B cell (primary cell): ENCODE data around the gene NINL. TPM values are rescaled to one million over a fixed set of nuclear protein-coding genes. Genes with fewer than 3 reads are reported as not detected.

ENCODE experiments used
- ATAC-seq: fragments of 200-7000 bp; cut with Tn5 transposase; one replicate; pipeline ENCODE4 v1.10.0; 2021; ENCODE audit warnings: low read depth, mild to moderate bottlenecking, moderate number of reproducible peaks, moderate library complexity
- CTCF ChIA-PET: fragments of 350-600 bp; sonication (Branson Sonifier 250); formaldehyde crosslinking; loops from one replicate; lab custom pipeline; 2021; ENCODE audit warnings: antibody characterized with exemption, inconsistent platforms; lab: Charles Lee
- POLR2A ChIA-PET: fragments of 350-600 bp; sonication (Branson Sonifier 250); formaldehyde crosslinking; loops from one replicate; lab custom pipeline; 2021; ENCODE audit warnings: antibody characterized with exemption; lab: Charles Lee
- DNase-seq: peaks from one replicate; pipeline ENCODE4 v3.0.0; 2013
- H2AFZ ChIP-seq: 2 replicates; pipeline ENCODE4 v1.6.1; 2012; ENCODE audit warnings: mild to moderate bottlenecking, low read depth, low read length; ENCODE audit not compliant: insufficient read depth, poor library complexity, severe bottlenecking
- H3K27ac ChIP-seq, 2 donors: 1 replicate in 1 of 2; 2 replicates in 1 of 2; pipeline ENCODE4 v1.5.1; 2012 to 2013; ENCODE audit warnings: low read length in 2 of 2, mild to moderate bottlenecking in 2 of 2, moderate library complexity in 1 of 2
- H3K27me3 ChIP-seq, 4 experiments: fragments of 200-600 bp in 1 of 4; sonication (generic) in 1 of 4; replicated peaks in 1 of 4; 1 replicate in 2 of 4; 2 replicates in 2 of 4; pipeline versions ENCODE4 v1.6.1 to v1.7.0; 2013 to 2016; ENCODE audit warnings: low read length in 3 of 4, mild to moderate bottlenecking in 2 of 4, mixed read lengths in 1 of 4, moderate library complexity in 1 of 4; ENCODE audit not compliant: insufficient read depth in 4 of 4, control insufficient read depth in 3 of 4; ENCODE audit errors: control extremely low read depth in 1 of 4
- H3K36me3 ChIP-seq, 2 experiments: replicated peaks in 1 of 2; 1 replicate in 1 of 2; 2 replicates in 1 of 2; pipeline versions ENCODE4 v1.6.1 to v1.7.1; 2013; ENCODE audit warnings: low read length in 1 of 2; ENCODE audit not compliant: insufficient read depth in 2 of 2, control insufficient read depth in 1 of 2; ENCODE audit errors: control extremely low read depth in 1 of 2, extremely low read depth in 1 of 2
- H3K4me1 ChIP-seq, 2 donors: fragments of 200-600 bp in 1 of 2; sonication (generic) in 1 of 2; 1 replicate in 1 of 2; 2 replicates in 1 of 2; pipeline versions ENCODE4 v1.5.1 to v1.6.1; 2013 to 2017; ENCODE audit warnings: low read length in 2 of 2; ENCODE audit not compliant: control insufficient read depth in 2 of 2, insufficient read depth in 2 of 2
- H3K4me2 ChIP-seq: replicated peaks from 2 replicates; pipeline ENCODE3; 2012; ENCODE audit warnings: mild to moderate bottlenecking, low read depth, low read length; ENCODE audit not compliant: poor library complexity, severe bottlenecking
- H3K4me3 ChIP-seq, 5 experiments: fragments of 200-600 bp in 1 of 5; sonication (generic) in 1 of 5; 1 replicate in 3 of 5; 2 replicates in 2 of 5; pipeline versions ENCODE4 v1.5.1 to v1.7.0; 2011 to 2016; ENCODE audit warnings: low read length in 4 of 5, mild to moderate bottlenecking in 4 of 5, low read depth in 2 of 5, control low read depth in 1 of 5, moderate library complexity in 1 of 5; ENCODE audit not compliant: insufficient read depth in 1 of 5; ENCODE audit errors: control extremely low read depth in 1 of 5, extremely low read depth in 1 of 5
- H3K79me2 ChIP-seq: fragments of 200-600 bp; sonication (generic); one replicate; pipeline ENCODE4 v1.6.0; 2016; ENCODE audit warnings: low read length; ENCODE audit not compliant: control insufficient read depth, insufficient read depth
- H3K9ac ChIP-seq: fragments of 200-600 bp; sonication (generic); 2 replicates; pipeline ENCODE4 v1.6.1; 2017; ENCODE audit warnings: mild to moderate bottlenecking, low read length, moderate library complexity
- H3K9me3 ChIP-seq, 3 donors: one replicate each; pipeline versions ENCODE4 v1.6.1 to v1.7.1; 2013; ENCODE audit warnings: low read length in 2 of 3; ENCODE audit not compliant: control insufficient read depth in 2 of 3, insufficient read depth in 1 of 3; ENCODE audit errors: control extremely low read depth in 1 of 3
- H4K20me1 ChIP-seq: 2 replicates; pipeline ENCODE4 v1.6.0; 2012; ENCODE audit warnings: mild to moderate bottlenecking, low read length; ENCODE audit not compliant: insufficient read depth, control insufficient read depth, poor library complexity, severe bottlenecking
- H3K27ac Mint-ChIP-seq: one replicate; pipeline ENCODE4 v1.8.0; 2021; ENCODE audit warnings: mixed read lengths
- H3K27me3 Mint-ChIP-seq: one replicate; pipeline ENCODE4 v1.8.0; 2021; ENCODE audit warnings: mixed read lengths
- H3K4me1 Mint-ChIP-seq: one replicate; pipeline ENCODE4 v1.8.0; 2021; ENCODE audit warnings: mixed read lengths
- H3K4me3 Mint-ChIP-seq: one replicate; pipeline ENCODE4 v1.8.0; 2021; ENCODE audit warnings: mixed read lengths
- H3K9me3 Mint-ChIP-seq: one replicate; pipeline ENCODE4 v1.8.0; 2022; ENCODE audit warnings: mixed read lengths; ENCODE audit not compliant: insufficient read depth
- CTCF ChIP-seq: fragments of 200-600 bp; IDR thresholded peaks from one replicate; pipeline ENCODE4 v1.8.0; 2022; ENCODE audit warnings: antibody characterized with exemption, mild to moderate bottlenecking
- EZH2 ChIP-seq: IDR thresholded peaks from 2 replicates; pipeline ENCODE4 v1.6.1; 2012; ENCODE audit warnings: borderline replicate concordance, low read depth, mild to moderate bottlenecking, moderate library complexity, low read length; ENCODE audit not compliant: insufficient read depth, poor library complexity, severe bottlenecking
- WGBS: methylation state at CpG from one replicate; pipeline ENCODE4 v1.1.5; 2013; ENCODE audit warnings: missing lambda C conversion rate; ENCODE audit not compliant: insufficient coverage; 5-methylcytosine and 5-hydroxymethylcytosine counted together
- intact Hi-C: fragments of 100-400 bp; cut with micrococcal nuclease; formaldehyde crosslinking; loops from one replicate; pipeline ENCODE4 v1.10.0; 2022
- polyA plus RNA-seq: library from polyadenylated mRNA; depleted of rRNA; stranded (reverse); fragments of >200 nt; gene quantifications from 2 replicates; pipeline ENCODE4 v1.2.3, GENCODE V29; 2012
- total RNA-seq, 2 donors: library from RNA; stranded (reverse); fragments of 120-200 nt in 1 of 2; gene quantifications; 1 replicate in 1 of 2; 2 replicates in 1 of 2; pipeline versions ENCODE4 v1.2.3 to v1.2.4, GENCODE V29; 2013 to 2022

Gene NINL
- total and polyA plus RNA-seq, 2 donors (not counting 1 experiment from before 2014, with no cell fraction given): 1.8 to 5.5 TPM

DNA sequence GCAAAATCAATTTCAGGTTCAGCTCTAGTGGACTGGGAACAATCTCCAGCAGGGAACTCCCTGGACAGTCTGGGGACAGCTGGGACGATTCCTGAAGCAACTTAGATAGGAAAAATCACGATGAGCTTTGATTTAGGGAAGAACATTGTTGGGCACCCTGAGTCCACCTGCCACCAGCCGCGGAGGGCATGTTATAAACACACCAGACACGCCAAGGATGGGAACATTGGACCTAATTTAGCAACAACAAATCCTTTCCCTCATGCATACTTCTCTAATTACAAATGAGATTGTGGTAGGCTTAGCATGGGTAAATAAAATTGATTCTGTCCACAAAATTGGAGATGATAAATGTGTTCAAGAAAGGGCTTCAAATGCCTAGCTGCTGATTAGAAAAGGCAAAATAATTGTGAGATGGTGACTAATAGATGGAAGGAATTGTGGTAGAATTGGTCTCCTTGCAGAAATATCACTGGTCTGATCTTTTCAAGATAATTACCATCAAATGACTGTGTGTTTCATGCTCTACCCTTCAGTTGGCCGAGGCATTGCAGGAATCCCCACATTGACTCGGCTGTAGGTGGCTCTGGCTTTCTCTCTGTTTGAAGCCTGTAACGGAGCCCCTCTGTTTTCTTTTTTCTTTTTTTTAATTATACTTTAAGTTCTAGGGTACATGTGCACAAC is 44.6 kb upstream of the NINL start:
- no peaks in the 10 kb centered on the region for H3K4me1 Mint-ChIP-seq
- intact Hi-C loops: loop anchor here (10.0 kb wide), 1 partner anchor 315 kb away; no protein-coding TSS in a partner anchor
- Histone ChIP-seq H3K27ac (no peak overlapping the region), H3K9me3 (peaks cover 0 to 7% (median 0%) of the 10 kb centered on the region in 3 donors), H3K4me3 (no peak overlapping the region), H3K4me1 (no peaks in the 10 kb centered on the region), H2AFZ (no peak overlapping the region), H3K9ac (no peak overlapping the region), H3K27me3 (no peaks in the 10 kb centered on the region), H3K36me3 (no peaks in the 10 kb centered on the region), H3K4me2 (no peak overlapping the region), H4K20me1 (no peaks in the 10 kb centered on the region), H3K79me2 (peaks cover 4% of the 10 kb centered on the region)
- no peak for DNase-seq
- POLR2A ChIA-PET: no interaction called here
- no peak overlapping the region for H3K4me3 Mint-ChIP-seq
- 86% methylated on average over 2 of the region's 8 CpGs for WGBS
- TF ChIP-seq CTCF (no peak), EZH2 (no peak)
- ATAC-seq: no peak
- H3K27ac Mint-ChIP-seq: no peak overlapping the region
- CTCF ChIA-PET: no interaction called here
- H3K9me3 Mint-ChIP-seq: no peaks in the 10 kb centered on the region
- H3K27me3 Mint-ChIP-seq: no peaks in the 10 kb centered on the region

DNA sequence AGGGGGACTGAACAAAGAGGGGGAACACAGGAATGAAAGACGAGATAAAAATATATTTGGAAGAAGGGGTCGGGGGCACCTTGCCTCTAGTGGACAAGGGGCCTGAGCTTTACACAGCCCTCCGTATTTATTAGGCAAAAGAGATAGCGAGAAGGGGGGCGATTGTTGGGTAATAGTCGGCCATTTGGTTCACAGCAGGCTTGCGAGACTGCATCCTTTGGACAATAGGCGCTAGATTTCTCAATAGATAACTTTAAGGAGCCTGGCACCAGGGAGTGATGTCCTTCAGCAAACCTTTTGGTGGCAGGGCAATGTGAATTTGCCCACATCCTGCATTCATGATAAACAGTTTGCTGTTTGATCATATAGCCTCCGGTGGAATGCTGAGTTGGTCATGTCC is 41.4 kb upstream of the NINL start:
- DNase-seq (no peak), ATAC-seq (no peak)
- TF ChIP-seq EZH2: no peak
- no peak for TF ChIP-seq CTCF
- H3K4me1 ChIP-seq: peaks cover 9 to 14% of the 10 kb centered on the region in 2 donors
- H3K36me3 ChIP-seq: no peaks in the 10 kb centered on the region
- H3K9ac ChIP-seq: no peak overlapping the region
- H3K27me3 Mint-ChIP-seq: no peaks in the 10 kb centered on the region
- H3K4me3 Mint-ChIP-seq: no peak overlapping the region
- H3K27ac Mint-ChIP-seq: no peak overlapping the region
- no peak overlapping the region for H3K27ac ChIP-seq
- H3K27me3 ChIP-seq: no peaks in the 10 kb centered on the region
- intact Hi-C loops: loop anchor here (10.0 kb wide), 1 partner anchor 312 kb away; no protein-coding TSS in a partner anchor
- WGBS: 95% methylated on average over 9 of the region's 9 CpGs
- no peaks in the 10 kb centered on the region for H3K9me3 Mint-ChIP-seq
- no peaks in the 10 kb centered on the region for H4K20me1 ChIP-seq
- H2AFZ ChIP-seq: no peak overlapping the region
- ChIA-PET POLR2A (no interaction called here), CTCF (no interaction called here)
- peaks cover 0 to 7% (median 0%) of the 10 kb centered on the region in 3 donors for H3K9me3 ChIP-seq
- no peak overlapping the region for H3K4me2 ChIP-seq
- no peak overlapping the region for H3K4me3 ChIP-seq
- peaks cover 4% of the 10 kb centered on the region for H3K79me2 ChIP-seq
- peaks cover 22% of the 10 kb centered on the region for H3K4me1 Mint-ChIP-seq
